OCI-LY7 (cell line): ENCODE measurements around the gene CDC14B.

Experiments used
- EZH2phosphoT487 ChIP-seq: fragments of 200-600 bp; sonication (generic); IDR thresholded peaks from 2 replicates; pipeline ENCODE4 v1.6.1; 2018; ENCODE audit warnings: low read depth, borderline replicate concordance, mild to moderate bottlenecking, mixed run types, antibody characterized with exemption, low read length, moderate library complexity, mixed read lengths
- TF ChIP-seq, protein P1 (sequence below): fragments of 200-600 bp; sonication (generic); conservative IDR thresholded peaks from 2 replicates; pipeline ENCODE4 v1.5.1; 2014; ENCODE audit warnings: mild to moderate bottlenecking, antibody characterized with exemption, low read length, moderate library complexity, mixed read lengths

DNA sequence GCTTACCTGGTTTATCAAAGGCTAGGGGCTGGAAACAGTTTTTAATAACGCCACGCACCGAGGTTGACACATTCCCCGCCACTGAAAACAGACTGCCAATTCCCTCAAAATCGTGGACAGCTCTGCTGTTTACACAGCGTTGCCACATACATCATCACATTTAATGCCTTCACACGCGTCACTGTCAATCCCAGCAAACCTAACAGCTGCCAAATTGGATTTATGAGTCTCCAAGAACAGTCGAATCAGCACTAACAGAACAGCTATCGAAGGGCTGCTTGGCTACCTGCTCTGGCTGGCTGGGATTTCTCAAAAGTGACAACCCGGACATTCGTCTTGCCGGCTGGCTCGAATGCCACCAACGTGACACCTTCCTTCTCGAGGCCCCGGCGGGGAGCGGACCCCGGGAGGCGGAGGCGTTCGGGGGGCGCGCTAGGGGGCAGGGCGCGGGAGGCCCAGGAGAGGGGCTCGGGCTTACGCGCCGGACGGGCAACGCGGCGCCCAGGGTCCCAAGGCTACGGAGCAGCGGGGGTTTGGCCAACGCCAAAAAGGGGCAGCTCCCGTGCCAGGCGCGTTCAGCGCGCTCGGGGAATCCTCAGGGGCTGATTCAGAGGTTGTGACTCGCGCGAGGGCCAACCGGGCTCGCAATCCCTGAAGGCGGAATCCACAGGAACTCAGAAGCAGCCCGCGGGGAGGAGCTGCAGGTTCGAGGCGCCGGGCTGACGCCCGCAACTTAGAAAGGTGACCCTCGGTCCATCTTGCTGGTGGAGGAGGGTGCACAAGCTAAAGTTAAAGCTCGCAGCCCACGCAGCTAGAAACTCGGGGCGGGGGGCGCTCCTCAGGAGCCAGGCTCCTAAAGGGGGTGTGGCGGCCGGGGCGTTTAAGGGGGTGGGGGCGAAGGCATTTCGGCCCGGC lies 1.2 kb downstream of the CDC14B start:
- no peak for TF ChIP-seq EZH2phosphoT487
- TF ChIP-seq, protein P1, sequence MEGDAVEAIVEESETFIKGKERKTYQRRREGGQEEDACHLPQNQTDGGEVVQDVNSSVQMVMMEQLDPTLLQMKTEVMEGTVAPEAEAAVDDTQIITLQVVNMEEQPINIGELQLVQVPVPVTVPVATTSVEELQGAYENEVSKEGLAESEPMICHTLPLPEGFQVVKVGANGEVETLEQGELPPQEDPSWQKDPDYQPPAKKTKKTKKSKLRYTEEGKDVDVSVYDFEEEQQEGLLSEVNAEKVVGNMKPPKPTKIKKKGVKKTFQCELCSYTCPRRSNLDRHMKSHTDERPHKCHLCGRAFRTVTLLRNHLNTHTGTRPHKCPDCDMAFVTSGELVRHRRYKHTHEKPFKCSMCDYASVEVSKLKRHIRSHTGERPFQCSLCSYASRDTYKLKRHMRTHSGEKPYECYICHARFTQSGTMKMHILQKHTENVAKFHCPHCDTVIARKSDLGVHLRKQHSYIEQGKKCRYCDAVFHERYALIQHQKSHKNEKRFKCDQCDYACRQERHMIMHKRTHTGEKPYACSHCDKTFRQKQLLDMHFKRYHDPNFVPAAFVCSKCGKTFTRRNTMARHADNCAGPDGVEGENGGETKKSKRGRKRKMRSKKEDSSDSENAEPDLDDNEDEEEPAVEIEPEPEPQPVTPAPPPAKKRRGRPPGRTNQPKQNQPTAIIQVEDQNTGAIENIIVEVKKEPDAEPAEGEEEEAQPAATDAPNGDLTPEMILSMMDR = no peak
